GM18870 (cell line): ENCODE results near the gene AP3B1.
"Not testable (repeated sequence)": the region's sequence is repeated elsewhere in the genome, so short reads cannot be mapped to it uniquely, and the experiment has no call there.

ENCODE experiments used
- ATAC-seq: cut with Tn5 transposase; IDR thresholded peaks from one replicate; pipeline ENCODE4 v1.9.1; 2021; ENCODE audit warnings: moderate library complexity; ENCODE audit not compliant: unreplicated experiment

The AP3B1 gene

DNA sequence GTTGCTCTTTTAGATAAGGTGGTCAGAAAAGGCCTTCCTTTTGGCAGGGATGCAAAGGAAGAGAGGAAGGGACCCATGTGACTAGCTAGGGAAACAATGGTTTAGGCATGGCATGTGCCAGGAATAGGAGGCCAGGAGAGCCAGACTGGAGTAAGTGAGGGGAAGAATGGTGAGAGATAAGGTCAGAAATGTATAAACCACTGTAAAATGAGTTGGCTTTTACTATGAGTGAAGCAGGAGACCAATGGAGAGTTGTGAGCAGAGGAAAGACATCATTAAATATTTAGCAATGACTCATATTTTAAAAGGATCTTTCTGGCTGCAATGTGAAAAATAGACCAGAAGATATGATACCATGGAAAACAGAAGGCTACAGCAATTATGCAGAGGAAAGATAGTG is 50.9 kb downstream of the AP3B1 start:
- ATAC-seq = no peak

DNA sequence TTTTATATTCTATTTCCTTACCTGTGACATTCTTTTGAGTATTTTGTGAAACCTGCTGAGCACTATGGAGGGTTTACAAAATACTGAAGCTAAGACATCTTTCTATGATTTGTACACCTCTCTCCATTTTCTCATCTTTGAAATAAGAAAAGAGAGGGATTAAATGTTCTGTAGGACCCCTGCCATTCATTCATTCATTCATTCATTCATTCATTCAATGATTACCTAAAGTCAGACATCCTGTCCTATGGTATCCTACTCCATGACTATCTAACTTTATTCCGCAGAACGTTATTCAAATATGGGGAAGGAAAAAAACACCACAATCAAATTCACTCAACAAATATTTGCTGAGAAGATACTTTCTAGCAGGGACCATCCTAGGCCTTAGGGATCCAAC is 51.4 kb downstream of the AP3B1 start:
- ATAC-seq = no peak

DNA sequence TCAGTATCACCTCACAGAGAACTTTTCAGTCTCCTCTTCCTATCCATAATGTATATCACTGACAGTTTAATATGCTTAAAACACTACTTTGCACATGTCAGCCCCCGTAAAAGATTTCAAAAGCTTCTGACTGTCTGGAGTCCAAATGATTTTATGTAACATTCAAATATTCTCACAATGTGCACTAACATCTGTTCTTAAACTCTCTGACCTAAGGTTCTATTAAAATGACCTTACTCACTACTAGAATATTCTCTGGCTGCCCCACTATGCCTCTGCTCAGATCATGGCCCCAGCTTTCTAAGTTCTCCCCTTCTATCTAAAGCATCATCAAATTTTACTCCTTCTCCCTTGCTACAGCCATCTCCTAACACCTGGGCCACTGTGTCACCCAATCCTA is 52.5 kb downstream of the AP3B1 start:
- ATAC-seq = no peak

DNA sequence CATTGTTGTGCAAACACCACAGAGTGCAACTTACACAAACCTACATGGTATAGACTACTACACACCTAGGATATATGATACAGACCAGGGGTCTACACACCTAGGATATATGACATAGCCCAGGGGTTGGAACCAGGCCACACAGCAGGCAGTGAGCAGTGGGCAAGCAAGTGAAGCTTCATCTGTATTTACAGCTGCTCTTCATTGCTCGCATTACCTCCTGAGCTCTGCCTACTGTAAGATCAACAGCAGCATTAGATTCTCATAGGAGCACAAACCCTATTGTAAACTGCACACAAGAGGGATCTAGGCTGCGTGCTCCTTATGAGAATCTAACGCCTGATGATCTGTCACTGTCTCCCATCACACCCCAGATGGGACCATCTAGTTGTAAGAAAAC is 56.6 kb downstream of the AP3B1 start:
- ATAC-seq = no peak

DNA sequence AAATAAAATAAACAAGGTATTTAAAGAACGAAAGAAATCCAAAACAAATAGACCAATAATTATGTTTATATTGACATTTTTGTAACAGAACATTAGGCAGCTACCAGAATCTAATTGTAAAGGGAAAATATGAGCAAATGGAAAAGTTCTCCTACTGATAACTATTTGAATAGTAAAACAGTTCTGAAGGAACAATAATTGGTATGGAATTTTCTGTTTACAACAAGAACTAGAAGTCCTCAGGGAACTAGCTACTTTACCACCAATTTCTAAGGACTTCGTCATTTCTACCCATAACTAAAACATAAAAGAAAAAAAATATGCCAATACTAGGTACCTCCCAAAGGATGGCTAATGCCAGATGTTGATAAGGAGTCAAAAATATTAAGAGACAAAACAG is 58.5 kb downstream of the AP3B1 start:
- ATAC-seq = no peak

DNA sequence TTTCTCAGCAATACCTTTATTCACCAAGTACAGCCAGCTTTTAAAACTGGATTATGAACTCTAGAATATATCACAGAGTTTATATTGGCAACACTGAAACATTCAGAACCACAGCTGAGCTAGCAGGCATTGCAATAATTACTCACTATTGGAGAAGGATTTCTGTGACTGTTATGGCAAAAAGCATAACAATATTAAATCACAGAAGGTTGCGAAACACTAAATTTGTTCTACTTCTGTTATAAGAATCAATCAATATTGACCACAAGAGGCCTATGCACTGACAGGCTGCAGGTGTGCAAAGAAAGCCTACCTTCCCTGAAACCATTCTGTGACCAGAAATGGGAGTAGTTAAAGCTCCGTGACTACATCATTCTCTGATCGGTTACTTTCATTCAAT is 59.2 kb downstream of the AP3B1 start:
- no peak for ATAC-seq

DNA sequence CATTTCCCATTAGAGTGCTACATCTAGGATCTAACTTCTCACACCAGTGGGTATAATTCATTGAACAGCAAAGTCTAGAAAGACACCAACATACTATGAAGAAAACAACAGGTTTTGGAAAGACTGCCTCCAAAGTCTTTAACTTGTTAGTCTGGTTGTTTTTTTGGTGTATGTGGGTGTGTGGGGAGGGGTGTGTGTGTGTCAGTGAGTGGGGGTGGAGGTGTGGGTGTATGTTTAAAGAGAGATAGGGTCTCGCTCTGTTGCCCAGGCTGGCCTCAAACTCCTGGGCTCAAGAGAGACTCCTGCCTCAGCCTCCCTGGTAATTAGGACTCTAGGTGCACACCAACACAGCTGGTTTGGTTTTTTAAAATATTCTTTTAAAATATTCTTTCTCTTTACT is 59.7 kb downstream of the AP3B1 start:
- no peak for ATAC-seq

DNA sequence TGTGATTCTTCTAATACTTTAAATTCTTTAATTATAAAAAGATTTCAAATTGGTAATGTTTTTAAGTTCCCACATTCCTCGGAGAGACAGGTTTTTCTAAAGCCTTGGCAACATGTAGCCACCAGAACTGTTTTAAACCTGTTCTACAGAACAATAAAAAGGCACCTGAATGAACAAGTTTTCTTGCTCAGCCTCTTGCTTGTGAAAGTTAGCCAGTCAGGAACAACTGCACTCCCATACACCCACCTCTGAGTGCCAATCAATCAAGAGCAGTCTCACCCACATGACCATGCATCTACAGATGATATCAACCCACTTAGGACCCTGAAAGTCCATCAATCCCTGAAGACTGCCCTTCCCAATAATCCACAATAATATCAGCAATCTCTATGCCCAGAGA is 62.3 kb downstream of the AP3B1 start:
- ATAC-seq = no peak

DNA sequence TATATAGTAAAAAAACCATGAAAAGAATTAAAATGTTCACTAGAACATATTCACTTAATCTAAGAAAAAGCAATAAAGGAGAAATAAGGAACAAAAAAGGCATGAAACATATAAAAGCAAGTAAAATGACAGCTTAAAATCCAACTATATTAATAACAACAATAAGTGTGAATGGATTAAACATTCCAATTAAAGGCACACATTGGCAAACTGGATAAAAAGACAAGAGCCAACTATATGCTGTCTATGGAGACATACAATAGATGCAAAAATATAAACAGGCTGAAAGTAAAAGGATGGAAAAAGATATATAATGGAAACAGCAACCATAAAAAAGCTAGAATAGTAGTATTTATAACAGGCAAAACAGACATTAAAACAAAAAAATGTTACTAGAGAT is 70.1 kb downstream of the AP3B1 start:
- ATAC-seq = no peak

DNA sequence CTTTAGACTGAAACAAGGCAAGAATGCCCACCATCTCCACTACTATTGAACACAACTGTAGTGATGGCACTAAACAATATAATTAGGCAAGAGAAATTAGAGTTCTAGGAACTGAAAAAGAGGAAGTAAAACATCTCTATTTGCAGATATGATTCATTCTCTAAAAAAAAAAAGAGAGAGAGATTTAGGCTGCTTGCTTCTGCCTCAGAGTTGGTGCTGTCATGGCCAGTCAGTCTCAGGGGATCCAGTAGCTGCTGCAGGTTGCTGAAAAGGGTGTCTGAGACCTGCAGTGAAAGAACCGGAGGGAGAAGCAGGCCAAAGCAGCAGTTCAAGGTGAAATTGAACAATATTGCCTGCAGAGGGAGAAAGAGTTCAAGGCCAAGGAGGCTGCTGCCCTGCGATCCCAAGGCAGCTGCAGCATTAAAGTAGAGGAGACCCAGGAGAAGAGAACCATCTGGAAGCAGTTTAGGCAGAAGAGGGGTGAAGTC is 72.5 kb downstream of the AP3B1 start:
- ATAC-seq = peak; percentile 98

DNA sequence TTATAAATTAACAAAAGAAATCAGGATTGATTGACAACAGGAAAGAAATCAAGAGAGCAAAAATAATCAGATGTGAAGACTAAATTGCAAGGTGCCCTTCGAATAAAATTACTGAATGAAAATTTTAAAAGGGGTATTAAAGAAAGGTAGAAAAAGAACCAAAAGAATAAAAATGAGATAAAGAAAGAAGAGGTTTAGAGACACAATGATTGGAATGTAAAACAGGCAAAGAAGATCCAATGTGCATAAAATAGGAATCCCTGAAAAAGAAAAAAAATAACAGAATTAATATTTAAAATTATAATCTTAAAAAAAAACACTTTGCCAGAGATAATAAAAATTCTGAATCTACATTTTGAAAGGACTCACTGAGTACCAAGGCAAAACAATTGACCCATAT is 73.0 kb downstream of the AP3B1 start:
- no peak for ATAC-seq

DNA sequence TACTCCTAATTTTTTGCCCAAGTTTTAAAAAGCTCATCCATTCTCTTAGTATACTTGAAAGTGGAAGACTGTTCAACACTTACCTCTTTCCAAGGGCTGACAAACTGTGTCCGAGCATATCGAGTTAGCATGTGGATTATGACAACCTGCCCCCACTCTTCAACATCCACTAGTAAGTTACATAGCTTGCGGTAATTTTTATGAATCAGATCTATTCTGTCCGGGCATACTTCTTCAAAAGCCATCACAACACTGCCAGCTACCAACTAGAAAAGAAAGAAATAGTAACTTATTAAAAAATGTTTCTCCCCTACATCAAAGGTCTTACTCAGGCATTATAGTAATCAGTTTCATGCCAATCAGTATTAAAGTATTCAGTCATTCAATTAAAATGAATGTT is 78.5 kb downstream of the AP3B1 start:
- ATAC-seq = no peak

DNA sequence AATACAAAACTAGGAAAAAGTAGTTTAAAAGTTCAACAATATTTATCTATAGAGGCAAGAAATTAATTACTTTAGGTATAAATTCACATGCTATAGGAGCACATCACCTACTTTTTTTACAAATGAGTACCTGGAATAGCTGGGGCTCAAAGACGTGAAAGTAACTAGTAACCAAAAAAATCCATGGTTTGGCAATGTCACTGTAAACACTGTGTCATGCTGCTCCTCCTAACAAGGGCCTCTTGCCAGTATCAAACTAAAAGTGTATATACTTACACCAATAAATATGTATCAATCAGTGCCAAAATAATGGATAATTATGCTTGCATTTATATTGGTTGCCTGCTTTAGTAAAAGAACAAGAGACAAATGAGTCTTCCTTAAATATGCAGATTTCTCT is 78.9 kb downstream of the AP3B1 start:
- no peak for ATAC-seq

DNA sequence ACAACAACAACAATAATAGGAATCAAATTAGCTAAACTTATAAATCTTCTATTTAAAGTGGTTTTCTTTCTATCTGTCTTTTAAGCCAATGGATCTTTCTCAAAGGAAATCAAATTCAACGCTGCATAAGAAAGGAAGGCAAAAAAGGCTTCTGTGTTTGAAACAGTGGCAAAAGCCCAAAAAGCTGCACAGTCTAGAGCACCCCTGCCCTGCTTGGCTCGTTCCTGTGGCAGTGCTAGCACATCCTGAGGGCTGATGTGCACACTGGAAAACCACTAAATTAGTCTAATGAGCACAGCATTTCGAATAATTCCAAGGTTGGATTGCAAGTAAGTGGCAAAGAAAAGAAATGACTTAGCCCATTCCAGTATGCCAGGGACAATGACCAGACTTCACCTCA is 80.7 kb downstream of the AP3B1 start:
- ATAC-seq = no peak

DNA sequence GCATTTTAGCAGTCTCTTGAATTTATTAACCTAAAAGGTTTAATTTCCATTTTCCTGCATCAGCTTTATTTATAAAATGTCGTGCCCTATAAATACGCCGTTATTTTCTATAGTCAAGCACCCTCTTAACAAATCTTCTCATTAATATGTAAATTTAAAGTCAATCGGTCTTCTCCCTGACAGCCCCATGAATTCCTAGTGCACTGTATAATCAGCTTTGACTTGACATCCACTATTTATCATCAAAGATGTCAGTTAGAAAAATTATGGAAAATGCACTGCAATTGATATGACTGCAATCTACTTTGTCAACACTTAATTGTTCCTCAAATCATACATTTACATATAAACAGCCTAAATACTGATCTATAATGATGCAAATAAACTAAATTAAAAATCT is 83.4 kb downstream of the AP3B1 start:
- no peak for ATAC-seq

DNA sequence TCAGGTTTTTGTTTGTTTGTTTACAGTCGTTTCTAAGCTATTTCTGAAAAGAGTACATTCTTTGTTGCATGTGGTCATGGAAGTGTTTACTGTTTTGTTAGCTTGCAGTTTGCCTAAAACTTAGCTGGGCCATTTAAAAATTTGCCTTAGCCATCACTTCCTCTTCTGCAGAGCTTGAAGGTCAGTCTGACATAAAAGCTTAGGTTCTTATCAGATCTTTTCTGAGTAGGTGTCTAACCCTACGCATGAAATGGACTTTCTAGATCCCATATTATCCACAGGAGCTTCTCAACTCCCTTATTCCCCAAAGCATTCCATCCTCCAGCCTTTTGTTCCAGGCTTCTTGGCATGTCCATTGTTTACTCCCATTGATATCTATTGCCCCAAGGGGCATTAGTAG is 90.3 kb downstream of the AP3B1 start:
- ATAC-seq = no peak

DNA sequence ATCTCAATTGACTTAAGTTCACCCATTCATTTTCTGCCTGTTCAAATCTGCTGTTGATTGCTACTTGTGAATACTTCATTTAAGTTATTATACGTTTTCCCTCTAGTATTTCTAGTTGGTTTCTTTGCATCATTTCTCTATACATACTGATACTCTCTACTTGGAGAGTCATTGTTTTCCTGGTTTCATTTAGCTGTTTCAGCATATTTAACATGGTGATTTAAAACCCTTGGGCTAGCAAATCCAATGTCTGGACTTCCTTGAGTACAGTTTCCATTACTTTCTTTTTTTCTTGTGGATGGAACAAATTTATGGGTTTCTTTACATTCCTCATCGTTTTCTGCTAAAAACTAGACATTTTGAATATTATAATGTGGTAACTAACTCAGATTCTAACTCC is 90.7 kb downstream of the AP3B1 start:
- no peak for ATAC-seq

DNA sequence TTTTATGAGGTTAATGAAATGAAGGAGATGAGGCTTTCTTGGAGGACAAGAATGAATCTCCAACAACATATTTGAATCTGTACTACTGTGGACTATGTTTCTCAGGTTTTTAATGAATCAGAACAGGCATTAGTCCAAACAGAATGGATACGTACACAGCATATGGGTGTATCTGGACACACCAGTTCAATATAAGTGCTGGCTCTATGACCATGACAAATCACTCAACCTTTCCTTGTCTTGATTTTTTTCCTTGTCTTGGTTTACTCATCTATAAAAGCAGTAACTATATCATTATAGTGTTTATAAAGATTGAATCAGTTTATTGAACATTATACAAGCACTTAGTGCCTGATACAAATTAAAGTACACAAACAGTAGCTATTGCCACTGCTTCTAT is 104.1 kb downstream of the AP3B1 start:
- no peak for ATAC-seq

DNA sequence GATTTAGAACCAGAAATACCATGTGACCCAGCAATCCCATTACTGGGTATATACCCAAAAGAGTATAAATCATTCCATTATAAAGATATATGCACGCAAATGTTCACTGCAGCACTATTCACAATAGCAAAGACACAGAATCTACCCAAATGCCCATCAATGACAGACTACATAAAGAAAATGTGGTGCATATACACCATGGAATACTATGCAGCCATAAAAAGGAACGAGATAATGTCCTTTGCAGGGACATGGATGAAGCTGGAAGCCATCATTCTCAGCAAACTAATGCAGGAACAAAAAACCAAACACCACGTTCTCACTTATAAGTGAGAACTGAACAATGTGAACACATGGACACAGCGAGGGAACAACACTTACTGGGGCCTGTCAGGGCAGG is 105.8 kb downstream of the AP3B1 start:
- ATAC-seq = not testable (repeated sequence)

DNA sequence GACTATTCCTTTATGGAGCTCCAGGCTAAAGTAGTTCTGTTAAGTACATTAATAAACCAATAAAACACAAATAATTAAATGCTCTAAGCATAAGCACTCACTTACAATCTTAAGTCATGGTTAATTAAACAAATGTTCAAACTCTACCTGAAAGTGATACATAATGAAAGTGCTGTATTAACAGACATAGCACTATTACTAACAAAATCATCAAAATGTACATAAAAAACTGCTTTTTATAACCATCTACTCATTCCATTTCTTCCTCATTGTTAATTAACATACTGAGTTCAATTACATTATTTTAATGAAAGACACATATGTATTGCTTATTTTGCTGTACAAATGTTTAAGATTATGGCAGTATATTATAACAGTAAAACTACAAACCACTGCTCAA is 107.3 kb downstream of the AP3B1 start:
- no peak for ATAC-seq

DNA sequence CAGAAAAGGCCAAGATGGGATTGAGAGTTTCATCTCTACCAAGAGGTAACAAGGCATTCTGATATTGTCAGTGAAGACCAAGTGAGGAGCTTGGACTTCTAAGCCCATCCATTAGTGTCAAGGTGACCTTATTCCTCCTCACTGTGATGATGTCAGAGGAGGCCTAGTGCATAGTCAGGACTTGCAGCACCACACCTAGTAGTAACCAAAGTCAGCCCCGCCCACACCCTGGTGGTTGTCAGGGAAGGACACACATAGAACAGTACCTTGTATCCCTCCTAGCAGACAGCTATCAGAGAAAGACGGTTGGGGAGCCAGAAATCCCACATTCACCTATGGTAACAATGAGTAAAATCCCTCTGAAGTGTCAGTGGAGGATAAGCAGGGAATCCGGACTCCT is 111.7 kb downstream of the AP3B1 start:
- no peak for ATAC-seq

DNA sequence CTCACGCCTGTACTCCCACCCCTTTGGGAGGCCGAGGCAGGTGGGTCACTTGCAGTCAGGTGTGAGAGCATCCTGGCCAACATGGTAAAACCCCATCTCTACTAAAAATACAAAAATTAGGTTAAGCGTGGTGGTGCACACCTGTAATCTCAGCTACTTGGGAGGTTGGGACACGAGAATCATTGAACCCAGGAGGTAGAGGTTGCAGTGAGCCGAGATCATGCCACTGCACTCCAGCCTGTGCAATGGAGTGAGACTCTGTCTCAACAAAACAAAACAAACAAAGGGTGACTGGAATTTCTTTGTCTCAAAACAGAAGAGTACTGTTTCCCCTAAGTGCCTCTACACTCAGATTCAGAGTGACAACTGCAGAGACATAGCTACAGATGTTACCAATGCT is 116.1 kb downstream of the AP3B1 start:
- no peak for ATAC-seq

DNA sequence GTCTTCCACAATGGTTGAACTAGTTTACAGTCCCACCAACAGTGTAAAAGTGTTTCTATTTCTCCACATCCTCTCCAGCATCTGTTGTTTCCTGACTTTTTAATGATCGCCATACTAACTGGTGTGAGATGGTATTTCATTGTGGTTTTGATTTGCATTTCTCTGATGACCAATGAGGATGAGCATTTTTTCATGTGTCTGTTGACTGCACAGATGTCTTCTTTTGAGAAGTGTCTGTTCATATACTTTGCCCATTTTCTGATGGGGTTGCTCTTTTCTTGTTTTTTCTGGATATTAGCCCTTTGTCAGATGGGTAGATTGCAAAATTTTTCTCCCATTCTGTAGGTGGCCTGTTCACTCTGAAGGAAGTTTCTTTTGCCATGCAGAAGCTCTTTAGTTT is 124.2 kb downstream of the AP3B1 start:
- ATAC-seq = not testable (repeated sequence)

DNA sequence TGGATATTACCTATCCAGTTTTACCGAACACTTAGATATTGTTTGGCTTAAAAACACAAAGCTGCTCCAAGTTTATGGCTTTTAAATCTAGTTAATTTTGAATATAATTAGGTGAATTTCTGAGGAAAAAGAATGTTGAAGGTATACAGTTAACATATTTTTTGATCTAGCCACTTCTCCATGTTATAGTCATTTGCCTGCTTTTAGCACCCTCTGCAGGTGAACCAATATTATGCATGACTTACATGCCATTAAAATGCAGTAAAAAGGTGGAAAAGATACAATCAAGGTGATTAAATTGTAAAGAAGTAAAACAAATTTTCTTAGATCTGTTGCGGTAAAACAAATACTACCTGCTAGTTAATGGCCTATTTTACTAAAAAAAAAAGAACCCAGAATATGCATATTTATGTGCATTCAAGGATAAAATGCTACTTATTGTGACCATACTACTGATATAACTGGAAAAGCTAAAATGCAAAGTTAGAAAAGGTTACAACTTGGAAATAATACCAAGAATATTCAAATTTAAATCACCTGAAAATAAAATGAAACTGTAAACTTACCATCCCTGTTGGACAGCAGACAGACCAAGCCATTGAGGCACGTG is 132.1 kb downstream of the AP3B1 start:
- ATAC-seq = no peak
